ENCODE results near the gene GMDS.

GMDS gene

DNA sequence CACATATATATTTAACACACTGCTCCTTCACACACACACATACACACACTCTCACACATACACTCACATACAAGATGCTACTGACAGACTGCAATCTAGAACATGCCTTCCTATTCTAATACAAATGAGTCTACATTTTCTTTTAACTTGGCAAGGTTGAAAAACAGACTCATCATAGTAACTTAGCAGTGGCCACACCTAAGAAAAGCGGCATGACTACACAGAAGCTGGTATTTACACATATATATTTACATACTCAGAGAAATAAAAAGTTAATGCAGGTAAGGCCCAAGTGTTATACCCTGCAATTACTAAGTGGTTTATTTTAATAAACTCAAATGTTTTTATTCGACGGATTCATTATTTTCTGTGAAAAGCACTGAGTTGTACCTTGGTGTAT is 426.4 kb downstream of the GMDS start:
- DNase-seq: no peak

DNA sequence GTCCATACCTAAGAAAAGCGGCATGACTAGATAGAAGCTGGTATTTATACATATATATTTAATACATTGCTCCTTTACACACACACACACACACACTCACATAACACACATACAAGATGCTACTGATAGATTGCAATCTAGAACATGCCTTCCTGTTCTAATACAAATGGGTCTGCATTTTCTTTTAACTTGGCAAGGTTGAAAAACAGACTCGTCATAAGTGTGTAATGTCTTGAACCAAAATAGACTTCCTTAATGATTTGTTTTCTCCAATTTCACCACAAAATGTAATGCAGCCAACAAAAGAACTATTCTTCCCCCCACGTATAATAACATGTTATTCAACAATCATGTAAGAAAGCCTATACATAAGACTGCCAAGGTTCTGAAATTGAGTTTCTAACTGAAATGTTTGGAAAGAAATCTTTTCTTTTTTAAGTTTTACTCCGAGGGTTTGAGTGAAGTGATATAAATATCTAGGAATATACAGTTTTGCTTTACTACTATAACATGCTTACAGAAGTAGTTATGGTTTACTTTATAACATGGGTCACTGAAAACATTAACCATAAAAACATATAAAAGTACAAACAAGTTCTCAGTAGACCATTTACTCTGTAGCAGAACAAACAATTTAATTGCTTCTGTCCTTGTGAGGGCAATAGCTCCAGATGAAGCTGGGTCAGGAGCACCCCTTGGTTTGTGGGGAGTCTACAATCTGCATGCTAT is 428.2 kb downstream of the GMDS start:
- peak in 1 of 3 experiments; percentile 1 for DNase-seq

DNA sequence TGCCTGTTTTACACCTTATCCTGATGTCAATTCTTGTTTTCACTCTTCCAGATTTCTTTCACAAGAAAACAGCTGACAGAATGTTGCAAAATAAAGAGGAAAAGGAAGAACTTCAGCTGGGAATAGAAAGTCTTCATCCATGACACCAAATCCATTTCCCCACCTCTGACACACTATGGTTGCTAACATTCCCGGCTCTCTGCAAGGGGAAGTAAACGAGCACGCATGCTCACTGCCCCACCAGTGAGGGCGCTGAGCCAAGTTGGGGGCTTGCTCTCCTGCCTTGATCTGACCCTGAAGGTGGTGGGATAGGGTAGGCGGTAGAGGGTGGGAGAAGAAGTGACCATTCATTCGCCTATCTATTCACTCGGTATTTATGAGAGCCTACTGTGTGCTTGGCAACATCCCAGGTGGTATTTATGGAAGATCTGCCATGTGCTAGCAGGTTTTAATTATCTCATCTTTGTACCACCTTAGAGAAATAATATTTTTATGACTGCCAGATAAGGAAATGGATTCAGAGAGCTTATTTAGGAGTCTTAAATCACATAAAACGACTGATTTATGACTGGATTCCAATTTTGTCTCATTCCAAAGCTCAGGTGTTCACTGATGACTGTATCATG is 429.5 kb downstream of the GMDS start:
- DNase-seq: no peak

DNA sequence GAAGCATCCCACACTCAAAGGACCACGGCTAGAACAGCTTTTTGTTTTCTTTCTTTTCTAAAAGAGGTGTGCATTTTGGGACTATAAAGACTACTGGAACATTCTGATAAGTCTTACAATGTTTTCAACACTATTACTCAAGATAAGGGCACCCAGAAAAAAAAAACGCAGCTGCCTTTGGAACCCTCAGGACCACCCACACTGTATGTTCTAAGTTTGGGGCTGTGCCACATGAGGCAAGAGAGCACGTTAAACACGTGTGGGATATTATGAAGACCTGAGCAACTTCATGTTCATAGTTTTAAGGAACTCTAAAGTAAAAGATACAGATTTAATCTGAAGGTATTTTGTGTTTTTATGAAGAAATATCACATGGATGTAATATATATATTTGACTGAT is 431.1 kb downstream of the GMDS start:
- no peak for DNase-seq

DNA sequence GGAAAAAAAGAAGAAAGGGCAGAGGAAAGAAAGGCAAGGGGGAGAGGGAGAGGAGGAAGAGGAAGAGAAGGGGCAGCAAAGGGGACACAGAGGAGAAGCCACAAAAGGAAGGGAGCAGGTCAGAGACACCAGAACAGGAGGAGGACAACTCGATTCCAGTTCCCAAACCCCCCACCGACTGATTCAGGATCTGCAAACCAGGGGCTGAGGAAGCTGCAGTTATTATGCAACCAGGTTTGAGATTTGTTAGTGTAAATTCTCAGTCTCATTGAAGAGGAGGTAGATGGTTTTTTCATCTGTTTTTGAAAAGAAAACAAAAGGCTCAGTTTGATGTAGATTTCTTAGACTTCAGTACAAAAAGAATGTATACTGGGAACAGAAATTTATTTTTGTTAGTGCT is 432.9 kb downstream of the GMDS start:
- DNase-seq: no peak

DNA sequence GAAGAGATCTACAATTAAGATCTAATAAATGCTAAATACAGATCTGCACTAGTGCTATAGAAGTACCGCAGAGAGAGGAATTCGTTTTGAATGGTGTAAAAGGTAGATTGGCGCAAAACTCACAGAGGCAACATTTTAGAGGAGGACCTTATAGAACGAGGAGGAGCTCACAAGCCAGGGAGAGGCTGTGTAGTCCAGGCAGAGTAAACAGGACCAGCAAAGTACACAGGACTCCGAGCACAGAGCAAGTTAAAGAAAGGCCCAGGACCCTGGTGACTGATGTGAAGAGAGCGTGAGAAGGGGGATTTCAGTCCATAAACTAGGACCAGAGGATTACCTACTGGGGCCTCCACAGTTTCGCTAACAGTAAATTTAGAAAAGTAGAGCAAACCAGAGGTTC is 433.4 kb downstream of the GMDS start:
- DNase-seq: no peak

DNA sequence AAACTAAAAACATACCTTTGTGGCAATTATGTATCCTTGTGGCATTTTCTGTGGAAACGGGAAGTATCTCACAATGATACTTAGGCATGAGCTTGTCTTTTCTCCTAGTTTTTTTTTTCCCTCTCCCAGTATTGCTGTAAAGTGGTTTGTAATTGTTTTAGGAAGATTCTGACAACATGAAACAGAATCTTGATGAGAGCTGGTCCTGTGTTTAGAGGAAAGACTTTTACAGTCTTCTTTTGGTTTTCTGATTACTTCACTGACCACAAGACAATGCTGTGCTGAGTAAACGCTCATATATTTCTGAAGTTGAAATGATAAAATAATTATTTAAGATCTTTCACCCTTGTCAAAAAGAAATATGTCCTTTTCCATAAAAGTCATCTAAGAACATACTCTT is 434.5 kb downstream of the GMDS start:
- DNase-seq: no peak

DNA sequence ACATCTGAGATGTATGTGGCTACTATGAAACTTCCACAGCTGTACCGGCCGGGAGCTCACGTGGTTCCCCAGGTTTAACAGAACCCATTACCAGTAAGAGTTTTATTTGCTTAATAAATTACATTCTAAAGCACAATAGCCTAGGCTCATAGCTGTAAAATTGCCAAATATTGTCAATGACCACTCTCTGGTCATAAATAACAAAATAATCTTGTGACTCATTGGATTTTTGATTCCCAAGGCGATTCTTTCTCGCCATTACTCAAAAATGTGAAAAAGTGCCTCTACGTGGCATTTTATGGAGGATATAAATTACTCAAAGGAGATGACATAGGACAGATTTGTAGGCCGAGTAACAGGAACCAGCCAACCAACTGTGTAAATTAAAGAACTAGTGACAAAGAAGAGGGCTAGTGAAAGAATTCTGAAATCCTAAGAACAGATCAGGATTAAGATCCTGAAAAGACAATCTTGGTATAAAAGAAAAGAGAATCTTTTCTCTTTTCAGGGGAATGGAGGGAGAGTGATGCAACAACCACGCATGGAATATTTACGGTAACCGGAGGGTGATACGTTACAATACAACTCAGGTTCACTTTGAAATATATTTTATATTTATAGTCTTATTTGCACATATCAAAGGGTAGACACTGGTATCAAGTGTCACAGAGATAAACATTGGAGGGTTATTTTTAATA is 436.0 kb downstream of the GMDS start:
- peak in 1 of 3 experiments; percentile 14 for DNase-seq

DNA sequence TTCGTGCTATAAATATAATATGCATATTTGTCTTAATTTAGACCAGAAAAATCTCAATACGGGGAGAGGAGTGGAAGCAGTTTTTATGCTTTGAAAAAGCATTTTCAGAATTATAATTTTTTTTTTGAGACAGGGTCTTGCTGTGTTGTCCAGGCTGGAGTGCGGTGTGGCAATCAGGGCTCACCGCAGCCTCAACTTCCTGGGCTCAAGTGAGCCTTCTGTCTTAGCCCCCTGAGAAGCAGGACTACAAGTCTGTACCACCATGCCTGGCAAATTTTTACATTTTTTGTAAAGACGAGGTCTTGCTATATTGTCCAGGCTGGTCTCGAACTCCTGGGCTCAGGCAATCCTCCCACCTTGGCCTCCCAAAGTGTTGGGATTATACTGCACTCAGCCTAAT is 438.5 kb downstream of the GMDS start:
- no peak for DNase-seq

DNA sequence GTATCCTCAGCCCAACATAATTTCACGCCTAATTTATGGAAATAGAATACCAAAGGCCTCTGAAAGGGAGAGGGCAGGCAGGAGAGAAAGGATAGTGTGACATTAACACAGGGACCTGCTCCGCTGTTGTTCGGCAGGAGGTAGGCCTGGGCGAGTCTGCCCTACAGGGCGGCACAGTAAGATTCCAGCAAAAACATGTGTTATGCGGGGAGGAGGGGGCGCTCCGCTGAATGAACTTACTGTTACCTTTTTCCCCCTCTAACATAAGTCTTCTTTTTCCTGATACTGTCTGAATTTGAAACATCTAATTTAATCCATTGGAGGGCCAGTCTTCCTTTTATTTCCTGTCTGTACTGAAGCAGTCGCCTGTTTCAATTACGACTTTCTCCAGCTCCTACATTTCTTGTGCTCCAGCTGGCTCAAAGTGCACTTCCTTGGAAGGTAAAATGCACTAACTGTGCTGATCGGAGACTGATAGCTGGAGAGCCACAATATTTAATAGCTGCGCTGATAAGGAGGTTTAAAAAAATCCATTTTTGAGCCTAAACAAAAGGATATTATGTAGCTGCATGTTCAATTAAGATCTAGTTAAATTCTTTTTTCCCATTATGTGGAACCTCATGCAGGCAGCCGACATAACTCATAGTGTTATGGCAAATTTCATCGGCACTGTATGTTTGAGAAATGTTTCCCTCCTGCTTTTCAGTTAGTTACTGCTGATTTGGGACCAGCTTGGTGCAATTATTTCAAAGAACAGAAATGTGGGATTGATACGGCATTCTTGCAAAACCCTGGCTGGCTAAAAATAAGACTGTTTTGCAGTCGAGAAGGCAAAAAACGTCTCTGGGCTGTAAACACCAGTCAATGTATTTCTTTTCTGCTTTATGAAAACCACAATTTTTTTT is 442.7 kb downstream of the GMDS start:
- DNase-seq: no peak

DNA sequence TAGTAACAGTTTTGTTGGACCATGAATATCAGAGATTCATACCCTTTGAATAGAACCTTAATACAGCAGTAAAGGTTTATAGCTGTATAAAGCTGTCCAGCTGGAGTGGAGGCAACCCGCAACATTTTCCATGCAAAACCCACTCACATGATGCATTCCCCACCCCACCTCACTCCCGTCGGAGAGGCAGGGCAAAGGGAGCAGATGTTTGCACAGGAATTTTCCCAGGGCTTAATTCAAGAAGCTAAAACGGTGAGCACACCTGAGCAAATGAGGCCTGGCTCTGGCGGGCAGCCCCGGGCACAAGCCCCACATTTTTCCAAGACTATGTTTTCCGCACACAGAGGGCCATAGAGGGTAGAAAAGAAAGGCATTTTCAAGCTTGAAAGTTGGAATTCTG is 444.0 kb downstream of the GMDS start:
- no peak for DNase-seq

DNA sequence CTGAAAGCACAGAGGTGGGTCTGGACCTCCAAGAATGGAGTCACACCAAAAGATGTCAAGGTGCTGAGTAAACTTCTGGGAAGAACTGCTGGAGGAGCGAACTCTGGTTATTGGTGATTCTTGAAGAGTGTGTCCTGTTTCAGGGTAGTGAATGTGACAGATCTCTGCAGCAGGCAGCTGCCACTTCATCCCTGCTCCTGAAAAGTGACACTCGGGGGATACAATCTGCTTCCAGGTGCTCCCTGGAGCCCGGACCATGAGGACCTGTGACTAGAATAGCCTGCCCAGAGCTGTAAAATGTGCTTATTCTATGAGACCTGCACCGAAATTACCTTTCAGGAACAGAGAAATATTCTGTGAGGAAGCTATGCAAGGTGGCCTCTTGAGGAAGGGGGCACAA is 444.6 kb downstream of the GMDS start:
- DNase-seq: peak in 1 of 3 experiments; percentile 24

DNA sequence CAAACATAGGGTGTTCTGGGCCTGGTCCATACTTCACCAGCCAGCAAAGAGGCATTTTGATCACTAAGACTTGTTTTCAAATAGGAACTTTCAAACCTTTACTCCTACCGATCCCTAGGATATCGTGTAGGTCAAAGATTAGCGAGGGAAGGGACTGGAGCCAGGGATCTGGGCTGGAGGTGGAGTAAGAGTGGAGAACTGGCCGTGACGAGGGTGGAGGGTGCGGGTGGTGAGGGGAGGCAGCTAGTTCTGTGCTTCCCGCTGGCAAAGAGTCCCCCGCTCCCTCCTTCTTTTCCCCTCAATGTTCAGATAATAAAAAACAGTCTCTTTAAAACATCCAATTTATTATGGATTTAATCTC is 446.5 kb downstream of the GMDS start:
- no peak for DNase-seq

DNA sequence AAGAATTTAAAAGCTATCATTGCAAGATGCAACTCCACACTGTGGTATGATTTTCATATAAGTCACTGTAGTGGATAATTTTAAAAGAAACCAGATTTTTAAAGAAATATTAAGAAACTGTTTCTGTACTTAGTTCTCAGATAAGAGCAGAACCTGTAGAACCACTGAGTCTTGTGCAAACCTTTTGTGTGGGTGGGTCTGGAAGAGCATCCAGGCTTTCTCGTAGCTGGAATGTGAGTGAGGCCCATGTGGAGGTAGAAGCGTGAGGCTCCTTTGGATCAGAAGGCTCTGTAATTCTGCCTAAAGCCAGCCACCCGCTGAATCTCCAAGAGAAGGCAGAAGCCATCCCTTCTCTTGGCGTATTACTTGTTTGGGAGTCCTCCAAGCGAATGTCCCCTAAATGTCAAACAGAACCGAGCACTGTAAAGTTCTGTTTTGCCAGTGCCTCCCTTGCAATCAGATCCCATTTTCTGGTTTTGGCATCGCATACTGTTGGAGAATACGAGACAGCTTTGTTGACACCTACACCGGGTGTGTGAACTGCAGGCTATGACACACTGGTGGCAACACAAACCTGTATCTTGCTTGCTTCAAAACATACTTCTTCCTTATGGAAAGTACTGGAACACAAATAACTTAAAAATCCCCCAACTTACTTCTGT is 447.0 kb downstream of the GMDS start:
- DNase-seq: no peak

DNA sequence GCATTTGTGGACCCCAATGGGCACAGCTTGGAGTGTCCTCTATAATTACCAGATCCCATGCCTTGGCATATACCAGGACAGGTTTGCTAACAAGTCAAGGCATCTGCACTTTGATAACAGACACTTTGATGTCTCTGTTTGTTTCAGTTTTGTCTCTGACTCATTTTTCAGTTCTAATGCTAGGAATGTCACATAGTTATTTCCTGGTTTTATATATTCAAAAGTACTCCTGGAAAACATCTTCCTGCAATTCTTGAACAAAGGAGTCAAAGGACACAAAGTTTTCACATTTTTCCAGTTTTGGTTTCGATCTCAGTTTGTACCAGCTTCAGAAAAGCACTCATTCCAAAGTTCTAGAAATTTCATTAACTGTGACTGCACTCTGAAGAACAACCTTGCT is 447.6 kb downstream of the GMDS start:
- no peak for DNase-seq

DNA sequence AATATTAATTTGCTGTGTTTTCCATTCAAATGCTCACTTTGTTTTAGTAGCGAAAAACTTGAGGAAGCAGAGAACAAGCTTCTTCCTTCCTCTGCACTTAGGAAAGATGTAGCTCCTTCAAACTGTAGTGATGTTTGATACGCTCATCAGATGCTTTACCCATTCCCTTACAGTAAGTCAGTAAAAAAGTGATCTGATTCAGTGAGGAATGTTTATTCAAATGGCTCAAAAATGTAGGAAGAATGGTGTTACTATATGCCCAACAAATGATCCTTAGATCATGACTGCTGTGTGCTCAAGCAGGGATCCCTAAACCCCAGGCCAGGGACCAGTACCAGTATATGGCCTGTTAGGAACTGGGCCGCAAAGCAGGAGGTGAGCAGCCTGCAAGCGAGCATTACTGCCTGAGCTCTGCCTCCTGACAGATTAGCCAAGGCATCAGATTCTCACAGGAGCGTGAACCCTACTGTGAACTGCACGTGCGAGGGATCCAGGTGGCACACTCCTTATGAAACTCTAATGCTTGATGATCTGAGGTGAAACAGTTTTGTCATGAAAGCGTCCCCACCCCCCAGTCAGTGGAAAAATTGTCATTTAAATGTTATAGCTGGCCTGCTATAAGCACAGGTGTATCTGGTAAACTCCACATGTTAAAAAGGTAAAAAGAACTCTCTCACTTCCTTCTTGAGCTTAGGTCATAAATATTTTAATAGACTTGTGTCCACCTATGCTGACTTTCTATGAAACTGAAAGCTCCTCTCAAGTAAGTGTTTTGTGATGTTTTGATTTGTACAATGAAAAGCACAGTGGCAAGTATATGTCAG is 448.5 kb downstream of the GMDS start:
- DNase-seq: no peak

DNA sequence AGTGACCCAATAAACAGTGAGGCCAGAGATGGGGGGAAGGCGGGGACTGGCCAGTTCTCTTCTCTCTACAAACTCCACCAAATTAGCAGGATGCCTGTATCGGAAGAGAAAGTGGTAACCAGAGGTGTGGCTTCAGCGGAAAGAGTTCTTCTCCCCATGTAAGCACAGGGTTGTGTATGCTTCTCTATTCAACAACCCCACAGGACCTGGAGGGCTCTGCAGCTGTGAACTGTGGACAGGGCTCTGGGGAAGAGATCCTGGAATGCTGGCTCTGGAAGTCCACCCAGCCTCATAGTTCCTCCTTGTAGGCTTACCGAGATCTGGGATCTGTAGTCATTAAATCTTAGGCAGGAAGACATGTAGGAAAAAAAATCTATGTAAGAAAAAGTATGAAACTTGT is 449.5 kb downstream of the GMDS start:
- DNase-seq: no peak

DNA sequence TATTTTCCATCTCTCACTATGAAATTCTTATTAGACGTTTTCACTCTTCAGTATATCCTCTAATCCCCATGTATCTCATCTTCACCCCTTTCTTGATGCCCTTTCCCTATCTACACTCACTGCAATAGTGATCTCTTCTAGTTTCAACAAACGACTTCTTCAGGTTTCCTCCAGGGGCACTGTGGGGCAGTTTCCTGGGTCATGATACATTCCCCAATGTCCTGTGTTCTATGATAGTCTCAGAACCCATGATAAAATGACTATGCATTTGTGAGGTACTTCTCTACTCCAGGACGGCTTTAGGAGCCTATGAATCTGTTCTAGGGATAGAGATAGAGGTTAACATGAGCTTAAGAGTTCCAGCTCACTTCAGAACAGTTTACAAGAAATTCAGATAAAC is 452.4 kb downstream of the GMDS start:
- DNase-seq: peak in 2 of 3 experiments; percentile 1 to 19

DNA sequence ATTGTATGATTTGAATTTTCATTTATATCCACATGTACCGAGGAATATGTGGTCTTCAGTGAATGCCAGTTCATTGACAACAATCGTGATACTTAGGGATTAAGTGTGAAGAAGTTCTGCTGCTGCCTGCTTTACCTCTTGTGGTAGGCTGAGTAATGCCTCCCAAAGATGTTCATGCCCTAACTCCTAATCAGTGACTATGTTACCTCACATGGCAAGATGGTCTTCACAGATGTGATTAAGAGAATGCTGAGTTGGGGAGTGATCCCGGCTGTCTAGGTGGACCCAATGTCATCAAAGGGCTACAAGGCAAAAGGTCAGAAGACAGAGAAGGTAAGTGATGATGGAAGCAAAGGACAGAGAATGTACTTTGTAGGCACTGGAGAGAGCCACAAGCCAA is 454.7 kb downstream of the GMDS start:
- no peak for DNase-seq

DNA sequence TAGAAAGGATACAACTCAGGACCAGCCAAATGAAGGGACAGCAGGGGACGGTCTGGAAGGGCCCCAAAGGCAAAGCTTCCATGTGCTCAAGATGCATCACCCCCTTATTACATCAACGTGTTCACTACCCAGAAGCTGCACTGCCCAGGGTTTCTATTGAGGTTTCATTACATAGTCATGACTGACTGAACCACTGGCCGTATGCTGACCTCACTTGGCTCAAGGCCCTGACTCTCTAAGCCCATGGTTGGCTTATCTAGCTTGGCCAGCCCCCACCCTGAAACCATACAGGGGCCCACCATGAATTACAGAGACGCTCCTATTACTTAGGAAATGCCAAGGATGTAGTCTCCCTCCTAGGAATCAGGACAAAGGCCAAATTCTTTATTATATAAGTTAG is 456.3 kb downstream of the GMDS start:
- no peak for DNase-seq

DNA sequence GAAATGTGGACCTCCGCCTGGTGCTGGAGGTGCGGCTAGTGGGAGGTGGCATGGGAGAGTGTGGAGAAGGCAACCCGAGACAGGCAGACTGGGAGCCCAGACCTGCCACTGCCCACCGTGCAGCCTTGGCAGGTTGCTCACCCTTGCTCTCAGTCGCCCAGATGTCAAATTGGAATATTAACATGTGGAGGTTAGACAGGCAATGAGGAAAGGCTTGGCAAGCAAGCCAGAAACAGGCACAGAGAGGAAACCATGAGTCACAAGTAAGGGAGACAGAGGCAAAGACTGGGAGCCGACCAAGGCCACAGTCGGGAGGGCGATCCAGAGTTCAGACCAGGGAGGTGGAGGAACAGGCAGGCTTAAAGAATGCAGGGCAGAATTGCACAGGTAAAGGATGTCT is 457.5 kb downstream of the GMDS start:
- no peak for DNase-seq

Measured in NCI-H1417 (cell line).